Endothelial cell of umbilical vein (primary cell): ENCODE results near the gene HSP90AB1. TPM values are rescaled to one million over a fixed set of nuclear protein-coding genes. Genes with fewer than 3 reads are reported as not detected.

Source experiments
- BruUV-seq: library from RNA; stranded (reverse); fragments of 400-500 nt; replicated peaks from 2 replicates; lab custom pipeline; 2021; lab: Mats Ljungman, UMichigan
- CTCF ChIA-PET: fragments of 300-600, 350-600 bp; sonication (Branson Sonifier 250); formaldehyde crosslinking; loops from one replicate; lab custom pipeline; 2021; ENCODE audit warnings: antibody characterized with exemption, inconsistent platforms; lab: Charles Lee
- POLR2A ChIA-PET: fragments of 300-600, 350-600 bp; sonication (Branson Sonifier 250); formaldehyde crosslinking; loops from one replicate; lab custom pipeline; 2021; ENCODE audit warnings: antibody characterized with exemption, inconsistent platforms; lab: Charles Lee
- DNase-seq: peaks from one replicate; pipeline ENCODE4 v3.0.0-alpha.2; 2011; ENCODE audit warnings: low read depth, low spot score
- FAIRE-seq: peaks from 2 replicates; lab custom pipeline; 2011; peaks lifted over from hg19 to GRCh38; lab: Jason Lieb, UNC
- H2AFZ ChIP-seq: 2 replicates; pipeline ENCODE4 v1.6.0; 2012; ENCODE audit warnings: low read depth, low read length, control low read depth, inconsistent platforms
- H3K27ac ChIP-seq: 2 replicates; pipeline ENCODE4 v1.5.1; 2011; ENCODE audit warnings: low read depth, mild to moderate bottlenecking, control low read depth, low read length, moderate library complexity; ENCODE audit not compliant: insufficient read depth
- H3K27me3 ChIP-seq, 2 experiments: 2 replicates each; pipeline versions ENCODE4 v1.6.0 to v1.6.1; 2011; ENCODE audit warnings: low read length in 2 of 2, mixed read lengths in 1 of 2; ENCODE audit not compliant: control insufficient read depth in 2 of 2, insufficient read depth in 2 of 2
- H3K36me3 ChIP-seq, 2 experiments: 2 replicates in 1 of 2; 3 replicates in 1 of 2; pipeline ENCODE4 v1.5.1; 2011; ENCODE audit warnings: low read length in 2 of 2, mild to moderate bottlenecking in 1 of 2, moderate library complexity in 1 of 2; ENCODE audit not compliant: control insufficient read depth in 2 of 2, insufficient read depth in 2 of 2; ENCODE audit errors: extremely low read depth in 1 of 2
- H3K4me1 ChIP-seq: 3 replicates; pipeline ENCODE4 v1.5.1; 2011; ENCODE audit warnings: mild to moderate bottlenecking, low read length; ENCODE audit not compliant: control insufficient read depth, insufficient read depth; ENCODE audit errors: extremely low read depth
- H3K4me2 ChIP-seq: 2 replicates; pipeline ENCODE4 v1.6.1; 2011; ENCODE audit warnings: low read length, control low read depth, mixed read lengths; ENCODE audit not compliant: insufficient read depth
- H3K4me3 ChIP-seq, 3 experiments: fragments of 200-600 bp in 1 of 3; sonication (generic), shearing (Covaris generic) in 1 of 3; replicated peaks in 1 of 3; 2 replicates each; pipeline ENCODE4 v1.5.1; 2011 to 2016; ENCODE audit warnings: control low read depth in 3 of 3, low read length in 3 of 3, mild to moderate bottlenecking in 2 of 3, inconsistent platforms in 1 of 3, low read depth in 1 of 3, moderate library complexity in 1 of 3; ENCODE audit not compliant: insufficient read depth in 1 of 3
- H3K79me2 ChIP-seq: 2 replicates; pipeline ENCODE4 v1.6.0; 2012; ENCODE audit warnings: low read length, inconsistent platforms; ENCODE audit not compliant: control insufficient read depth, insufficient read depth
- H3K9ac ChIP-seq: replicated peaks from 2 replicates; pipeline ENCODE3; 2011; ENCODE audit warnings: low read length, control low read depth; ENCODE audit not compliant: insufficient read depth; ENCODE audit errors: extremely low read depth
- H3K9me1 ChIP-seq: replicated peaks from 3 replicates; pipeline ENCODE4 v1.6.0; 2011; ENCODE audit warnings: mild to moderate bottlenecking, low read length; ENCODE audit not compliant: control insufficient read depth, insufficient read depth; ENCODE audit errors: extremely low read depth
- H3K9me3 ChIP-seq: replicated peaks from 2 replicates; pipeline ENCODE4 v1.5.1; 2012; ENCODE audit warnings: low read length, inconsistent platforms; ENCODE audit not compliant: control insufficient read depth, insufficient read depth
- H4K20me1 ChIP-seq: replicated peaks from 2 replicates; pipeline ENCODE3; 2011; ENCODE audit warnings: mild to moderate bottlenecking, low read length; ENCODE audit not compliant: control insufficient read depth, insufficient read depth; ENCODE audit errors: extremely low read depth
- EZH2 ChIP-seq: IDR thresholded peaks from 2 replicates; pipeline ENCODE4 v1.6.1; 2012; ENCODE audit warnings: borderline replicate concordance, low read depth, mild to moderate bottlenecking, moderate library complexity, low read length, inconsistent platforms; ENCODE audit not compliant: severe bottlenecking
- FOS ChIP-seq: IDR thresholded peaks from 2 replicates; pipeline ENCODE4 v1.6.1; 2011; ENCODE audit warnings: mild to moderate bottlenecking, low read length, moderate library complexity, borderline replicate concordance; ENCODE audit not compliant: insufficient read depth
- JUN ChIP-seq: IDR thresholded peaks from 2 replicates; pipeline ENCODE4 v1.6.1; 2011; ENCODE audit warnings: borderline replicate concordance, low read depth; ENCODE audit not compliant: insufficient read length, insufficient read depth
- MYC ChIP-seq: IDR thresholded peaks from one replicate; pipeline ENCODE4 v1.6.1; 2011; ENCODE audit warnings: mild to moderate bottlenecking, low read depth, low read length
- POLR2A ChIP-seq: IDR thresholded peaks from 2 replicates; pipeline ENCODE4 v1.6.1; 2012; ENCODE audit warnings: low read depth, mild to moderate bottlenecking, control low read depth, low read length
- POLR2AphosphoS5 ChIP-seq: IDR thresholded peaks from 2 replicates; pipeline ENCODE4 v1.6.1; 2012; ENCODE audit warnings: low read depth, mild to moderate bottlenecking, control low read depth, low read length, moderate library complexity; ENCODE audit not compliant: insufficient read depth
- dilution Hi-C: fragments of 300-500 bp; cut with MboI; formaldehyde crosslinking; loops from one replicate; pipeline ENCODE4 v1.15.0; 2019; ENCODE audit warnings: low sequenced_read_pairs; ENCODE audit not compliant: extremely low pct_ligation_motif_present
- intact Hi-C: fragments of 100-400 bp; cut with micrococcal nuclease; formaldehyde crosslinking; loops from one replicate; pipeline ENCODE4 v1.10.0; 2022
- polyA plus RNA-seq, 4 experiments: library from polyadenylated mRNA; depleted of rRNA in 3 of 4; stranded (reverse) in 3 of 4; unstranded in 1 of 4; fragments of >200 nt; gene quantifications; 2 replicates each; pipeline versions ENCODE4 v1.2.1 to v1.2.3, GENCODE V29; 2011 to 2012; ENCODE audit warnings: missing spikeins in 1 of 4
- total RNA-seq: library from RNA; stranded (reverse); gene quantifications from 2 replicates; pipeline ENCODE4 v1.2.3, GENCODE V29; 2021
- TF ChIP-seq, protein P1 (sequence below): IDR thresholded peaks from 2 replicates; pipeline ENCODE4 v1.6.1; 2011; ENCODE audit not compliant: insufficient read depth, insufficient read length
- TF ChIP-seq, protein P2 (sequence below), 2 donors: IDR thresholded peaks; 1 replicate in 1 of 2; 2 replicates in 1 of 2; pipeline ENCODE4 v1.5.1; 2011; ENCODE audit warnings: low read length in 2 of 2, mild to moderate bottlenecking in 2 of 2, moderate library complexity in 2 of 2, control low read depth in 1 of 2, inconsistent platforms in 1 of 2, low read depth in 1 of 2; ENCODE audit not compliant: insufficient read depth in 1 of 2; ENCODE audit errors: extremely low read depth in 1 of 2

HSP90AB1 gene
- total and polyA plus RNA-seq, 2 donors (not counting 3 experiments of a cell fraction or from before 2014, with no cell fraction given), result 824 to 1,201 TPM

GRCh38 chr6:44228031-44228430 lies 18.9 kb upstream of the HSP90AB1 start:
- intact Hi-C loops (no loop called here), dilution Hi-C loops (no loop called here)
- Histone ChIP-seq H2AFZ (no peak overlapping the region), H4K20me1 (no peaks in the 10 kb centered on the region), H3K4me3 (no peak overlapping the region), H3K27ac (no peak overlapping the region), H3K9ac (no peak overlapping the region), H3K9me1 (no peaks in the 10 kb centered on the region), H3K27me3 (no peaks in the 10 kb centered on the region), H3K79me2 (peaks cover 71% of the 10 kb centered on the region), H3K4me1 (peaks cover 25% of the 10 kb centered on the region), H3K9me3 (no peaks in the 10 kb centered on the region), H3K36me3 (peaks cover 8 to 26% of the 10 kb centered on the region in 2 experiments), H3K4me2 (no peak overlapping the region)
- POLR2A ChIA-PET, result interaction anchor here (1.2 kb wide), 1 partner anchor 19 kb away, joined by 4 read pairs; the partner anchor contains the start of gene HSP90AB1
- CTCF ChIA-PET, result interaction anchor here (1.0 to 3.0 kb wide), 3 partner anchors 9 to 132 kb away, joined by 4 to 22 read pairs (median 4); no protein-coding TSS in a partner anchor
- BruUV-seq, result no TSS peak
- FAIRE-seq (no peak), DNase-seq (no peak)
- TF ChIP-seq, protein P1, sequence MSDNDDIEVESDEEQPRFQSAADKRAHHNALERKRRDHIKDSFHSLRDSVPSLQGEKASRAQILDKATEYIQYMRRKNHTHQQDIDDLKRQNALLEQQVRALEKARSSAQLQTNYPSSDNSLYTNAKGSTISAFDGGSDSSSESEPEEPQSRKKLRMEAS, result no peak
- TF ChIP-seq, protein P2, sequence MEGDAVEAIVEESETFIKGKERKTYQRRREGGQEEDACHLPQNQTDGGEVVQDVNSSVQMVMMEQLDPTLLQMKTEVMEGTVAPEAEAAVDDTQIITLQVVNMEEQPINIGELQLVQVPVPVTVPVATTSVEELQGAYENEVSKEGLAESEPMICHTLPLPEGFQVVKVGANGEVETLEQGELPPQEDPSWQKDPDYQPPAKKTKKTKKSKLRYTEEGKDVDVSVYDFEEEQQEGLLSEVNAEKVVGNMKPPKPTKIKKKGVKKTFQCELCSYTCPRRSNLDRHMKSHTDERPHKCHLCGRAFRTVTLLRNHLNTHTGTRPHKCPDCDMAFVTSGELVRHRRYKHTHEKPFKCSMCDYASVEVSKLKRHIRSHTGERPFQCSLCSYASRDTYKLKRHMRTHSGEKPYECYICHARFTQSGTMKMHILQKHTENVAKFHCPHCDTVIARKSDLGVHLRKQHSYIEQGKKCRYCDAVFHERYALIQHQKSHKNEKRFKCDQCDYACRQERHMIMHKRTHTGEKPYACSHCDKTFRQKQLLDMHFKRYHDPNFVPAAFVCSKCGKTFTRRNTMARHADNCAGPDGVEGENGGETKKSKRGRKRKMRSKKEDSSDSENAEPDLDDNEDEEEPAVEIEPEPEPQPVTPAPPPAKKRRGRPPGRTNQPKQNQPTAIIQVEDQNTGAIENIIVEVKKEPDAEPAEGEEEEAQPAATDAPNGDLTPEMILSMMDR (IDR thresholded peaks at IDR 0.05; ENCODE audit: extremely low read depth in 1 of 2, insufficient read depth in 1 of 2, low read depth in 1 of 2, low read length in 2 of 2), result no peak
- no peak for TF ChIP-seq JUN
- TF ChIP-seq MYC, result no peak
- TF ChIP-seq POLR2AphosphoS5, result no peak
- TF ChIP-seq EZH2, result no peak
- TF ChIP-seq FOS, result no peak
- TF ChIP-seq POLR2A, result no peak
